HT-29 (cell line): ENCODE data around the gene PAN2. TPM values are rescaled to one million over a fixed set of nuclear protein-coding genes. Genes with fewer than 3 reads are reported as not detected.
"Not testable (repeated sequence)": the region's sequence is repeated elsewhere in the genome, so short reads cannot be mapped to it uniquely, and the experiment has no call there.

ENCODE experiments used
- DNase-seq: peaks from one replicate; pipeline ENCODE4 v3.0.0-alpha.2; 2015; ENCODE audit warnings: low spot score
- small RNA-seq: library from RNA; depleted of rRNA; stranded (forward); fragments of <200 nt; gene quantifications from one replicate; pipeline ENCODE3, GENCODE V24; 2014
- total RNA-seq: library from RNA; depleted of rRNA; stranded (reverse); fragments of >200 nt; shearing (Covaris generic); gene quantifications from 2 replicates; pipeline ENCODE4 v1.2.3, GENCODE V29; 2014; rRNA removed

PAN2 gene
- total RNA-seq, 1 experiment from 2014 or later: 28.8 TPM

DNA sequence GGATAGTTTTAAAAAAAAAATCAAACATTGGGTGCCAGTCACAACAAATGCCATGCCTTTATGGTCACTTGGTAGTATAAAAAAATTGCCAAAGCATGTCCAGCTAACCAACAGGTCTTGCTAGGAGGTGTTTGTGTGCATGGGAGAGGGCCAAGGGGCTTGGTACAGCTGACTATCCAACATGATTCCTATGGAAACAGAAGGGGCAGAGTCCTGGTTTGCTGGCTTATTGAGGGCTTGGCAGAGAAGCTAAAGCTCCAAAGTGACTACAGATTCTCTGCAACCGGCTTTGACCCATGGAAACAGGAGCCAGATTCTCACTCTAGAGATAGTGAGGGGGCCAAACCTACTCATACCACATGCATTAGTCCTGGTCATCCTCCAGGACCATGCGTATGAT, 61.3 kb downstream of the PAN2 start:
- DNase-seq: not testable (repeated sequence)

- DNase-seq: peak; percentile 37
These were observed 62.8 kb downstream of the PAN2 start for GRCh38 chr12:56271031-56271430.

- DNase-seq: no peak
These were observed 66.2 kb downstream of the PAN2 start for GRCh38 chr12:56267443-56268071.

DNA sequence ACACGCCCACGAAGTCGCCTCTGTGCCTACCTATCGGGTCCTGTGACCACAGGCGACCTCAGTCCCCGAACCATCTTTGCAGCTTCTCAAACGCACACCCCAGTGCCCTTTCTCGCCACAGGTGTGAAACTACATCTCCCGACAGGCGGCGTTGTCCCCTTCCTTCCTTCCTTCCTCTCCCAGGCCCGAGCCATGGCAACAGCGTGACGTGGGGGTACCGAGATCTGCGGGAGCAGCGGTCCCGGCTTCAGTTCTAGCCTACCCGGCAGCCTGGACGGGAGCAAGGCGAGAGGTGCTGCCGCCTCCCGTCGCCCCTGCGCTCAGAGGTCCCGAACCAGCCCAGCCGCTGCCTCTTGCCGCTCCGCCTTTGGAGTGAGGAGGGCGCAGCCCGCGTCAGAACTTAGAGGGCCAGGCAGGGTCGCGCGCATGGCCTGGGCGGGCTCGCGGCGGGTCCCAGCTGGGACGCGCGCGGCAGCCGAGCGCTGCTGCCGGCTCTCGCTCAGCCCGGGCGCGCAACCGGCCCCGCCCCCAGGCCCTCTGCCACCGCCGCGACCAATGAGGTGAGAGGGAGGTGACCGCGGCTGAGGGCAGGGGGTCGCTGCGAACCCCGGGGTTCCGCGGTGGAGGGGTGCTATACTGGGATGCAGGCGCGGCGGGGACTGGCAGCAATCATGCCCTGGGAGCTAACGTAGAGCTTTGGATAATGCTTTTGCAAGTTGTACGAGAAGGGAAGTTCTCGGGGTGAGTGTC, 66.9 kb downstream of the PAN2 start, which contains the start of gene COQ10A:
Gene COQ10A (plus strand): TSS at position 250 of the 750 bp plus-strand sequence. CDS start 177 bp downstream, at position 427.
- peak; percentile 93 for DNase-seq

Small RNAs within 50 kb of the gene (small RNA-seq; reads per million reads assigned to genes)
- gene RNU7-40P: not detected

Other genes with a start within 250 kb of the PAN2 start
- 247 and 323 TPM in 2 replicates for gene PA2G4, start 229.4 kb downstream of the PAN2 start, total RNA-seq
- 3,623 and 3,873 TPM in 2 replicates for gene RPL41, start 217.4 kb downstream of the PAN2 start, total RNA-seq
- 3.9 and 4.1 TPM in 2 replicates for gene ZC3H10, start 215.7 kb downstream of the PAN2 start, total RNA-seq
- 81.1 and 103 TPM in 2 replicates for gene ESYT1, start 205.7 kb downstream of the PAN2 start, total RNA-seq
- gene MYL6B, start 181.4 kb downstream of the PAN2 start, total RNA-seq: 45.6 TPM in 2 replicates
- gene MYL6, start 175.6 kb downstream of the PAN2 start, total RNA-seq: 918 and 956 TPM in 2 replicates
- gene SMARCC2, start 144.5 kb downstream of the PAN2 start, total RNA-seq: 15.5 and 20.2 TPM in 2 replicates
- 94.3 and 103 TPM in 2 replicates for gene RNF41, start 112.1 kb downstream of the PAN2 start, total RNA-seq
- gene NABP2, start 109.7 kb downstream of the PAN2 start, total RNA-seq: 57.1 and 69.9 TPM in 2 replicates
- gene SLC39A5, start 103.9 kb downstream of the PAN2 start, total RNA-seq: 8.6 and 10.7 TPM in 2 replicates
- 8.1 and 13.4 TPM in 2 replicates for gene ANKRD52, start 75.6 kb downstream of the PAN2 start, total RNA-seq
- 8.6 and 20.8 TPM in 2 replicates for gene COQ10A, start 67.1 kb downstream of the PAN2 start, total RNA-seq
- 139 and 154 TPM in 2 replicates for gene CS, start 33.7 kb downstream of the PAN2 start, total RNA-seq
- 129 and 152 TPM in 2 replicates for gene CNPY2, start 18.0 kb downstream of the PAN2 start, total RNA-seq
- 0.08 and 0.36 TPM in 2 replicates for gene IL23A, start 4.9 kb upstream of the PAN2 start, total RNA-seq
- 23.4 and 30.6 TPM in 2 replicates for gene STAT2, start 26.1 kb upstream of the PAN2 start, total RNA-seq
- not detected in 2 replicates for gene APOF, start 28.9 kb upstream of the PAN2 start, total RNA-seq
- 19.7 and 21.8 TPM in 2 replicates for gene TIMELESS, start 115.4 kb upstream of the PAN2 start, total RNA-seq
- gene MIP, start 120.7 kb upstream of the PAN2 start, total RNA-seq: 0.15 and 0.26 TPM in 2 replicates
- 4.4 and 4.5 TPM in 2 replicates for gene SPRYD4, start 134.6 kb upstream of the PAN2 start, total RNA-seq
- gene GLS2, start 154.2 kb upstream of the PAN2 start, total RNA-seq: 5.7 and 6.9 TPM in 2 replicates
- gene RBMS2, start 187.8 kb upstream of the PAN2 start, total RNA-seq: 7.1 and 7.7 TPM in 2 replicates